Measurements from ENCODE around the gene PRKN. TPM values are rescaled to one million over a fixed set of nuclear protein-coding genes. Genes with fewer than 3 reads are reported as not detected.

The PRKN gene
- total and polyA plus RNA-seq, 2 experiments from 2014 or later = 0.10 to 0.84 TPM

GRCh38 chr6:162602759-162603158 lies 124.8 kb downstream of the PRKN start (continued):
- no peak for TF ChIP-seq ZNF462 (CRISPR knock-in tag; IDR thresholded peaks at IDR 0.05)

DNA sequence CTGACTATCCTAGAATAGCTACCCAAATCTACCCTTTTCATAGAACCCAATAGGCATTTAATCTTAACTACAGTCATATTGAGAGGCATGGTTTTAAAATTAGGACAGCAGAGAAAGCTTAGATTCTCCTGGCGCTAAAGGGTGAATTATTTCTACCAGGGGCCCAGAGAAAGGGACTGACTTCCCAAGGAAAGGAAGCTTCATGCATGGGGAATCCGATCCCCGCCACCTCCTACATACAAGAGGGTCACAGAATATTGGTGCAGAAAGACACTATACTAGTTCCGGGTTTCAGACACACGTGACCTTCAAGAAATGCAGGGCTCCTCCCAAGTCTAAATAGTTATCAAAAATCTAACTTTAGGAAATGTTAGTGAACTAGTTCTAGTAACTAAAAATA lies 130.9 kb downstream of the PRKN start:
- H3F3A ChIP-seq (replicated peaks; ENCODE audit: low read depth) = no peaks in the 10 kb centered on the region
- H3K79me2 ChIP-seq (replicated peaks; ENCODE audit: insufficient read depth) = no peaks in the 10 kb centered on the region
- DNase-seq (ENCODE audit: low spot score) (no peak), ATAC-seq (no peak)
- Mint-ChIP-seq H3K4me1 (no peaks in the 10 kb centered on the region), H3K36me3 (ENCODE audit: low read depth) (no peaks in the 10 kb centered on the region), H3K4me3 (no peak overlapping the region), H3K27me3 (ENCODE audit: insufficient read depth, low read depth, poor library complexity) (no peaks in the 10 kb centered on the region), H3K27ac (no peak overlapping the region), H3K9me3 (no peaks in the 10 kb centered on the region)
- H3K36me3 ChIP-seq (ENCODE audit: insufficient read depth) = no peaks in the 10 kb centered on the region
- H3K27me3 ChIP-seq (ENCODE audit: insufficient read depth) = no peaks in the 10 kb centered on the region
- H4K20me1 ChIP-seq (replicated peaks; ENCODE audit: insufficient read depth) = no peaks in the 10 kb centered on the region
- H3K4me2 ChIP-seq = no peak overlapping the region
- no peak overlapping the region for H2AFZ ChIP-seq
- no peaks in the 10 kb centered on the region for H3K9me2 ChIP-seq (ENCODE audit: insufficient read depth)
- H3K27ac ChIP-seq (ENCODE audit: low read depth) = no peak overlapping the region
- H3K4me3 ChIP-seq = no peak overlapping the region
- no peaks in the 10 kb centered on the region for H3K4me1 ChIP-seq (ENCODE audit: insufficient read depth)
- TF ChIP-seq STAT1 (IDR thresholded peaks at IDR 0.05; ENCODE audit: unreplicated experiment) = no peak
- no peak for TF ChIP-seq REST (IDR thresholded peaks at IDR 0.05; ENCODE audit: unreplicated experiment)
- TF ChIP-seq CREB1 (CRISPR knock-in tag; IDR thresholded peaks at IDR 0.05; ENCODE audit: low read depth) = no peak
- no peak for TF ChIP-seq ETS1 (IDR thresholded peaks at IDR 0.05)
- TF ChIP-seq EZH2 (IDR thresholded peaks at IDR 0.05; ENCODE audit: low read depth, unreplicated experiment) = no peak
- TF ChIP-seq ZNF114 (CRISPR knock-in tag; IDR thresholded peaks at IDR 0.05) = no peak
- TF ChIP-seq NANOG (IDR thresholded peaks at IDR 0.05; ENCODE audit: borderline replicate concordance) = no peak

Measured in GM23338 (cell line).